Fibroblast of villous mesenchyme (primary cell): Measurements from ENCODE around the gene IFT81. TPM values are rescaled to one million over a fixed set of nuclear protein-coding genes. Genes with fewer than 3 reads are reported as not detected.

Experiments used
- DNase-seq: peaks from one replicate; pipeline ENCODE4 v3.0.0-alpha.2; 2010; ENCODE audit warnings: low read depth
- H3K4me3 ChIP-seq: 2 replicates; pipeline ENCODE4 v1.5.1; 2011; ENCODE audit warnings: low read depth, mild to moderate bottlenecking, low read length
- CTCF ChIP-seq: IDR thresholded peaks from 2 replicates; pipeline ENCODE4 v1.5.1; 2012; ENCODE audit warnings: low read depth, mild to moderate bottlenecking, low read length; ENCODE audit not compliant: insufficient read depth
- total RNA-seq: library from RNA; depleted of rRNA; stranded (reverse); fragments of >200 nt; gene quantifications from 2 replicates; pipeline ENCODE4 v1.2.3, GENCODE V29; 2012

IFT81 gene
- total RNA-seq, 1 donor, result 24.2 TPM

- DNase-seq, result peak; percentile 100
- H3K4me3 ChIP-seq, result peak overlapping the region; percentile 30
- no peak for TF ChIP-seq CTCF
Measured at GRCh38 chr12:110109037-110109836, 14.9 kb upstream of the IFT81 start.

GRCh38 chr12:110109837-110110535 lies 14.2 kb upstream of the IFT81 start:
- peak overlapping the region; percentile 30 for H3K4me3 ChIP-seq
- no peak for TF ChIP-seq CTCF
- no peak for DNase-seq

GRCh38 chr12:110111476-110112334 lies 12.5 kb upstream of the IFT81 start:
- H3K4me3 ChIP-seq, result no peak overlapping the region
- TF ChIP-seq CTCF, result no peak
- peak; percentile 30 for DNase-seq

- no peak overlapping the region for H3K4me3 ChIP-seq
- TF ChIP-seq CTCF, result no peak
- no peak for DNase-seq
Measured at GRCh38 chr12:110112335-110112660, 11.9 kb upstream of the IFT81 start.

GRCh38 chr12:110114528-110114937 lies 9.6 kb upstream of the IFT81 start:
- no peak for TF ChIP-seq CTCF
- no peak overlapping the region for H3K4me3 ChIP-seq
- no peak for DNase-seq

GRCh38 chr12:110115675-110116074 lies 8.5 kb upstream of the IFT81 start:
- no peak for DNase-seq
- TF ChIP-seq CTCF, result no peak
- H3K4me3 ChIP-seq, result no peak overlapping the region
